HepG2 (cell line): ENCODE data around the gene SLCO4A1. TPM values are rescaled to one million over a fixed set of nuclear protein-coding genes. Genes with fewer than 3 reads are reported as not detected.
A peak's percentile ranks its signal among the peaks of the same experiment; 100 is the strongest.

ENCODE experiments used
- BHLHE40 ChIP-seq: IDR thresholded peaks from 2 replicates; pipeline ENCODE4 v1.6.1; 2011; ENCODE audit warnings: low read length, improper control_type of control experiment
- HIVEP1 ChIP-seq: sonication (generic); formaldehyde crosslinking; IDR thresholded peaks from 2 replicates; pipeline ENCODE4 v1.4.0; 2020; ENCODE audit warnings: mild to moderate bottlenecking, missing genetic modification reagents
- IRX3 ChIP-seq: sonication (generic); formaldehyde crosslinking; IDR thresholded peaks from 2 replicates; pipeline ENCODE4 v1.8.1; 2023; ENCODE audit warnings: mild to moderate bottlenecking, low read depth, missing genetic modification reagents, borderline replicate concordance
- KLF12 ChIP-seq: sonication (generic); formaldehyde crosslinking; IDR thresholded peaks from 2 replicates; pipeline ENCODE4 v1.4.0; 2020; ENCODE audit warnings: missing genetic modification reagents, borderline replicate concordance
- NFE2 ChIP-seq: sonication (generic); formaldehyde crosslinking; IDR thresholded peaks from 2 replicates; pipeline ENCODE4 v1.4.0; 2020; ENCODE audit warnings: missing genetic modification reagents
- NR2F2 ChIP-seq: IDR thresholded peaks from 2 replicates; pipeline ENCODE4 v1.6.1; 2012; ENCODE audit warnings: low read depth, inconsistent platforms, borderline replicate concordance
- RAD51 ChIP-seq: fragments of 450-650 bp; IDR thresholded peaks from 2 replicates; pipeline ENCODE4 v1.6.1; 2016; ENCODE audit warnings: borderline replicate concordance
- RBAK ChIP-seq: sonication (generic); formaldehyde crosslinking; IDR thresholded peaks from 2 replicates; pipeline ENCODE4 v1.5.1; 2020; ENCODE audit warnings: mild to moderate bottlenecking, missing genetic modification reagents
- SALL2 ChIP-seq: sonication (generic); formaldehyde crosslinking; IDR thresholded peaks from 2 replicates; pipeline ENCODE4 v1.8.1; 2023; ENCODE audit warnings: mild to moderate bottlenecking, missing genetic modification reagents, inconsistent platforms
- SUZ12 ChIP-seq: fragments of 150-350 bp; IDR thresholded peaks from 2 replicates; pipeline ENCODE4 v1.6.1; 2014; ENCODE audit warnings: low read depth, low read length
- ZHX1 ChIP-seq: sonication (generic); formaldehyde crosslinking; IDR thresholded peaks from 2 replicates; pipeline ENCODE4 v1.8.1; 2022; ENCODE audit warnings: low read depth, mild to moderate bottlenecking, missing genetic modification reagents
- ZNF101 ChIP-seq: sonication (generic); formaldehyde crosslinking; IDR thresholded peaks from 2 replicates; pipeline ENCODE4 v1.4.0; 2020; ENCODE audit warnings: mild to moderate bottlenecking, low read depth, missing genetic modification reagents, borderline replicate concordance
- ZNF17 ChIP-seq: sonication (generic); formaldehyde crosslinking; IDR thresholded peaks from 2 replicates; pipeline ENCODE4 v1.5.0; 2020; ENCODE audit warnings: mild to moderate bottlenecking, missing genetic modification reagents
- ZNF30 ChIP-seq: sonication (generic); formaldehyde crosslinking; IDR thresholded peaks from 2 replicates; pipeline ENCODE4 v1.5.0; 2020; ENCODE audit warnings: mild to moderate bottlenecking, missing genetic modification reagents
- ZNF562 ChIP-seq: sonication (generic); formaldehyde crosslinking; IDR thresholded peaks from 2 replicates; pipeline ENCODE4 v1.8.0; 2022; ENCODE audit warnings: missing genetic modification reagents, borderline replicate concordance
- polyA plus RNA-seq, 8 experiments: library from polyadenylated mRNA; depleted of rRNA in 3 of 8; stranded (reverse) in 7 of 8; unstranded in 1 of 8; fragments of >200 nt; fragmentation: Illumina TruSeq in 4 of 8; extraction: Trizol in 4 of 8; gene quantifications; 2 replicates each; pipeline versions ENCODE4 v1.2.1 to v1.2.3, GENCODE V29; 2011 to 2016; ENCODE audit warnings: low read depth in 4 of 8, missing spikeins in 1 of 8, mixed read lengths in 1 of 8; ENCODE audit not compliant: insufficient read depth in 1 of 8
- total RNA-seq, 5 experiments: library from RNA; depleted of rRNA; stranded (reverse); fragments of >200 nt; fragmentation: Illumina TruSeq; extraction: Trizol; gene quantifications; 2 replicates each; pipeline ENCODE4 v1.2.3, GENCODE V29; 2016; ENCODE audit warnings: low read depth in 1 of 5
- TF ChIP-seq, protein P1 (sequence below): sonication (generic); formaldehyde crosslinking; IDR thresholded peaks from 2 replicates; pipeline ENCODE4 v1.4.0; 2020; ENCODE audit warnings: missing genetic modification reagents
- TF ChIP-seq, protein P2 (sequence below): sonication (generic); formaldehyde crosslinking; IDR thresholded peaks from 2 replicates; pipeline ENCODE4 v1.4.0; 2020; ENCODE audit warnings: missing genetic modification reagents, borderline replicate concordance
- TF ChIP-seq, protein P3 (sequence below): sonication (generic); formaldehyde crosslinking; IDR thresholded peaks from 2 replicates; pipeline ENCODE4 v1.4.0; 2020; ENCODE audit warnings: mild to moderate bottlenecking, missing genetic modification reagents, borderline replicate concordance

The SLCO4A1 gene
- total and polyA plus RNA-seq, 2 of the 13 experiments (the other 11 are each of a cell fraction or from before 2014, with no cell fraction given): 55.5 to 112 TPM

DNA sequence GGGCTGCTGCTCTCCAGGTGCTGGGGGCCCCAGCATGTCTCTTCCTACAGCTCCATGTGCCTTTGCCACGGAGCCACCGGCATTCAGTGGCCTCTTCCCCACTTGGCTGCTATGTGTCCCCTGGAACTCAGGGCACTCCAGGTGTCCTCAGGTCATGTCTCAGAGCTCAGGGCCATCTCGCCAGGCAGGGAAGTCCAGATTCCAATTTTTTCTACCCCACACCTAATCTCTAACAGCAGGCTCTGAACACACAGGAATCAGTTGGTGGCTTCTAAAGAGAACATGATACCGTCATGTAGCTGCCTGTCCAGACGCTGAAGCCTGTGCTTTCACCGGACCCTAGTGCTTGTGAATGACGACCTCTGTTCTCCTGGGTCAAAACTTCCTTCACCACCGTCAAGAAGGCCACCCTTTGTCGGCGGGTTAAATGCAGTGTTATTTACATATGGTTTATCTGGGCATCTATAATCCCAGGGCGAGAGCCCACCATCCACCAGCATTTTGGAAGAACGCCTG, 4.2 kb upstream of the SLCO4A1 start (continued):
- TF ChIP-seq SALL2 (CRISPR knock-in tag) (no peak), IRX3 (CRISPR knock-in tag) (no peak), ZNF30 (CRISPR knock-in tag) (no peak), ZHX1 (CRISPR knock-in tag) (no peak), NR2F2 (no peak), RAD51 (no peak), RBAK (no peak), BHLHE40 (no peak), HIVEP1 (CRISPR knock-in tag) (no peak), ZNF17 (no peak), ZNF562 (CRISPR knock-in tag) (no peak), ZNF101 (CRISPR knock-in tag) (no peak), SUZ12 (no peak), KLF12 (CRISPR knock-in tag) (no peak), NFE2 (CRISPR knock-in tag) (no peak)
- TF ChIP-seq, protein P1, sequence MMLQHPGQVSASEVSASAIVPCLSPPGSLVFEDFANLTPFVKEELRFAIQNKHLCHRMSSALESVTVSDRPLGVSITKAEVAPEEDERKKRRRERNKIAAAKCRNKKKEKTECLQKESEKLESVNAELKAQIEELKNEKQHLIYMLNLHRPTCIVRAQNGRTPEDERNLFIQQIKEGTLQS (CRISPR knock-in tag): no peak
- TF ChIP-seq, protein P2, sequence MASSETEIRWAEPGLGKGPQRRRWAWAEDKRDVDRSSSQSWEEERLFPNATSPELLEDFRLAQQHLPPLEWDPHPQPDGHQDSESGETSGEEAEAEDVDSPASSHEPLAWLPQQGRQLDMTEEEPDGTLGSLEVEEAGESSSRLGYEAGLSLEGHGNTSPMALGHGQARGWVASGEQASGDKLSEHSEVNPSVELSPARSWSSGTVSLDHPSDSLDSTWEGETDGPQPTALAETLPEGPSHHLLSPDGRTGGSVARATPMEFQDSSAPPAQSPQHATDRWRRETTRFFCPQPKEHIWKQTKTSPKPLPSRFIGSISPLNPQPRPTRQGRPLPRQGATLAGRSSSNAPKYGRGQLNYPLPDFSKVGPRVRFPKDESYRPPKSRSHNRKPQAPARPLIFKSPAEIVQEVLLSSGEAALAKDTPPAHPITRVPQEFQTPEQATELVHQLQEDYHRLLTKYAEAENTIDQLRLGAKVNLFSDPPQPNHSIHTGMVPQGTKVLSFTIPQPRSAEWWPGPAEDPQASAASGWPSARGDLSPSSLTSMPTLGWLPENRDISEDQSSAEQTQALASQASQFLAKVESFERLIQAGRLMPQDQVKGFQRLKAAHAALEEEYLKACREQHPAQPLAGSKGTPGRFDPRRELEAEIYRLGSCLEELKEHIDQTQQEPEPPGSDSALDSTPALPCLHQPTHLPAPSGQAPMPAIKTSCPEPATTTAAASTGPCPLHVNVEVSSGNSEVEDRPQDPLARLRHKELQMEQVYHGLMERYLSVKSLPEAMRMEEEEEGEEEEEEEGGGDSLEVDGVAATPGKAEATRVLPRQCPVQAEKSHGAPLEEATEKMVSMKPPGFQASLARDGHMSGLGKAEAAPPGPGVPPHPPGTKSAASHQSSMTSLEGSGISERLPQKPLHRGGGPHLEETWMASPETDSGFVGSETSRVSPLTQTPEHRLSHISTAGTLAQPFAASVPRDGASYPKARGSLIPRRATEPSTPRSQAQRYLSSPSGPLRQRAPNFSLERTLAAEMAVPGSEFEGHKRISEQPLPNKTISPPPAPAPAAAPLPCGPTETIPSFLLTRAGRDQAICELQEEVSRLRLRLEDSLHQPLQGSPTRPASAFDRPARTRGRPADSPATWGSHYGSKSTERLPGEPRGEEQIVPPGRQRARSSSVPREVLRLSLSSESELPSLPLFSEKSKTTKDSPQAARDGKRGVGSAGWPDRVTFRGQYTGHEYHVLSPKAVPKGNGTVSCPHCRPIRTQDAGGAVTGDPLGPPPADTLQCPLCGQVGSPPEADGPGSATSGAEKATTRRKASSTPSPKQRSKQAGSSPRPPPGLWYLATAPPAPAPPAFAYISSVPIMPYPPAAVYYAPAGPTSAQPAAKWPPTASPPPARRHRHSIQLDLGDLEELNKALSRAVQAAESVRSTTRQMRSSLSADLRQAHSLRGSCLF (CRISPR knock-in tag): no peak
- TF ChIP-seq, protein P3, sequence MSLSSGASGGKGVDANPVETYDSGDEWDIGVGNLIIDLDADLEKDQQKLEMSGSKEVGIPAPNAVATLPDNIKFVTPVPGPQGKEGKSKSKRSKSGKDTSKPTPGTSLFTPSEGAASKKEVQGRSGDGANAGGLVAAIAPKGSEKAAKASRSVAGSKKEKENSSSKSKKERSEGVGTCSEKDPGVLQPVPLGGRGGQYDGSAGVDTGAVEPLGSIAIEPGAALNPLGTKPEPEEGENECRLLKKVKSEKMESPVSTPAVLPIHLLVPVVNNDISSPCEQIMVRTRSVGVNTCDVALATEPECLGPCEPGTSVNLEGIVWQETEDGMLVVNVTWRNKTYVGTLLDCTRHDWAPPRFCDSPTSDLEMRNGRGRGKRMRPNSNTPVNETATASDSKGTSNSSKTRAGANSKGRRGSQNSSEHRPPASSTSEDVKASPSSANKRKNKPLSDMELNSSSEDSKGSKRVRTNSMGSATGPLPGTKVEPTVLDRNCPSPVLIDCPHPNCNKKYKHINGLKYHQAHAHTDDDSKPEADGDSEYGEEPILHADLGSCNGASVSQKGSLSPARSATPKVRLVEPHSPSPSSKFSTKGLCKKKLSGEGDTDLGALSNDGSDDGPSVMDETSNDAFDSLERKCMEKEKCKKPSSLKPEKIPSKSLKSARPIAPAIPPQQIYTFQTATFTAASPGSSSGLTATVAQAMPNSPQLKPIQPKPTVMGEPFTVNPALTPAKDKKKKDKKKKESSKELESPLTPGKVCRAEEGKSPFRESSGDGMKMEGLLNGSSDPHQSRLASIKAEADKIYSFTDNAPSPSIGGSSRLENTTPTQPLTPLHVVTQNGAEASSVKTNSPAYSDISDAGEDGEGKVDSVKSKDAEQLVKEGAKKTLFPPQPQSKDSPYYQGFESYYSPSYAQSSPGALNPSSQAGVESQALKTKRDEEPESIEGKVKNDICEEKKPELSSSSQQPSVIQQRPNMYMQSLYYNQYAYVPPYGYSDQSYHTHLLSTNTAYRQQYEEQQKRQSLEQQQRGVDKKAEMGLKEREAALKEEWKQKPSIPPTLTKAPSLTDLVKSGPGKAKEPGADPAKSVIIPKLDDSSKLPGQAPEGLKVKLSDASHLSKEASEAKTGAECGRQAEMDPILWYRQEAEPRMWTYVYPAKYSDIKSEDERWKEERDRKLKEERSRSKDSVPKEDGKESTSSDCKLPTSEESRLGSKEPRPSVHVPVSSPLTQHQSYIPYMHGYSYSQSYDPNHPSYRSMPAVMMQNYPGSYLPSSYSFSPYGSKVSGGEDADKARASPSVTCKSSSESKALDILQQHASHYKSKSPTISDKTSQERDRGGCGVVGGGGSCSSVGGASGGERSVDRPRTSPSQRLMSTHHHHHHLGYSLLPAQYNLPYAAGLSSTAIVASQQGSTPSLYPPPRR (CRISPR knock-in tag): peak; percentile 17; the same call in 1 of the 2 replicates
